Heart right ventricle (tissue), 16 donors: ENCODE measurements around the gene DOC2B. TPM values are rescaled to one million over a fixed set of nuclear protein-coding genes. Genes with fewer than 3 reads are reported as not detected.
"Not testable (repeated sequence)": the region's sequence is repeated elsewhere in the genome, so short reads cannot be mapped to it uniquely, and the experiment has no call there.

Experiments used
- ATAC-seq, 8 donors: fragments of 200-7000 bp; cut with Tn5 transposase; one replicate each; pipeline ENCODE4 v1.9.1; 2020; ENCODE audit warnings: mild to moderate bottlenecking in 8 of 8, moderate library complexity in 8 of 8, moderate number of reproducible peaks in 1 of 8
- DNase-seq, 2 donors: peaks; one replicate each; pipeline ENCODE4 v3.0.0-alpha.2; 2020
- H3K27ac ChIP-seq, 10 donors: fragments of 200-600 bp; sonication (generic) in 2 of 10; one replicate each; pipeline versions ENCODE4 v1.5.0 to v1.8.0; 2020 to 2022; ENCODE audit warnings: mild to moderate bottlenecking in 3 of 10
- H3K27me3 ChIP-seq, 7 donors: fragments of 200-600 bp; one replicate each; pipeline ENCODE4 v1.8.0; 2021 to 2022; ENCODE audit warnings: mild to moderate bottlenecking in 2 of 7
- H3K36me3 ChIP-seq, 9 donors: fragments of 200-600 bp; sonication (generic) in 1 of 9; one replicate each; pipeline versions ENCODE4 v1.5.0 to v1.8.0; 2020 to 2022; ENCODE audit warnings: mild to moderate bottlenecking in 2 of 9
- H3K4me1 ChIP-seq, 9 donors: fragments of 200-600 bp; sonication (generic) in 1 of 9; one replicate each; pipeline versions ENCODE4 v1.5.0 to v1.8.0; 2020 to 2022; ENCODE audit warnings: mild to moderate bottlenecking in 4 of 9
- H3K4me3 ChIP-seq, 10 donors: fragments of 200-600 bp; sonication (generic) in 2 of 10; one replicate each; pipeline versions ENCODE4 v1.5.0 to v1.8.0; 2020 to 2022; ENCODE audit warnings: mild to moderate bottlenecking in 7 of 10, moderate library complexity in 2 of 10
- H3K9me3 ChIP-seq, 11 donors: fragments of 200-600 bp in 10 of 11; sonication (generic) in 2 of 11; one replicate each; pipeline versions ENCODE4 v1.5.0 to v1.8.0; 2013 to 2022; ENCODE audit warnings: mild to moderate bottlenecking in 2 of 11, control low read depth in 1 of 11, moderate library complexity in 1 of 11
- WGBS, 2 donors: extraction: QIAGEN DNeasy Blood & Tissue Kit; methylation state at CpG; one replicate each; pipeline ENCODE4 v1.1.7; 2013; ENCODE audit warnings: inconsistent platforms in 1 of 2; 5-methylcytosine and 5-hydroxymethylcytosine counted together
- intact Hi-C, 10 donors: fragments of 100-400 bp; cut with DNase I; formaldehyde crosslinking; loops; one replicate each; pipeline versions ENCODE4 v1.11.1 to v1.14.2; 2022
- polyA plus RNA-seq, 2 donors: library from polyadenylated mRNA; stranded (reverse); fragments of 200-250 nt; gene quantifications; one replicate each; pipeline ENCODE4 v1.2.3, GENCODE V29; 2013
- total RNA-seq, 10 donors: library from RNA; stranded (reverse); fragmentation: NEBNext Ultra II Directional in 3 of 10; extraction: Animal tissue kit (Norgen Biotek cat#: 25700) in 3 of 10; gene quantifications; one replicate each; pipeline versions ENCODE4 v1.2.1 to v1.2.4, GENCODE V29; 2021 to 2023
- TF ChIP-seq, protein P1 (sequence below), 9 donors: fragments of 200-600 bp; sonication (generic) in 2 of 9; IDR thresholded peaks; one replicate each; pipeline versions ENCODE4 v1.5.0 to v1.8.0; 2021 to 2022; ENCODE audit warnings: antibody characterized with exemption in 9 of 9, mild to moderate bottlenecking in 5 of 9, moderate library complexity in 1 of 9
- donor health status: Arrhythmogenic right ventricular cardiomyopathy.
- donor health status: ischemic (EF 13 %, LVEDD 7.1; RV severe dilation, severe dysfunction).
- donor health status: healthy with polysubstance abuse.
- donor health status: DM: no; HTN: yes; CAD: no.
- donor health status: DM: no; HTN: no; CAD: no.
- donor health status: ischemic (EF 25% LVEDD 6.9; RV normal size, moderate dysfunction).
- donor health status: ischemic (EF 25% LVEDD 5.7; RV mildly dilated, moderate dysfunction).
- donor health status: healthy.
- donor health status: DM: yes; HTN: yes; CAD: no.
- donor health status: Ischemic cardiomyopathy.
- donor health status: ischemic (EF 35%, LVEDD 5.7; RV mildly dilated, moderate dysfunction).
- donor health status: nonischemic (EF 11% LVEDD 7.7; RV severe dilation, severe dysfunction).
- donor health status: DM: yes; HTN: yes; CAD: no.
- donor health status: PGD.
- donor health status: ischemic (EF 29% LVEDD 5.4; RV normal size, mild dysfunction).
- donor health status: nonischemic (EF 23%, LVEDD 6.1; RV moderate dilation, normal function).

DOC2B gene
- total and polyA plus RNA-seq, 12 donors: 2.5 to 13.0 (median 4.6) TPM

GRCh38 chr17:208429-208828 lies 27.0 kb upstream of the DOC2B start:
- DNase-seq: no peak
- peaks cover 0 to 4% (median 0%) of the 10 kb centered on the region in 11 donors for H3K9me3 ChIP-seq

DNA sequence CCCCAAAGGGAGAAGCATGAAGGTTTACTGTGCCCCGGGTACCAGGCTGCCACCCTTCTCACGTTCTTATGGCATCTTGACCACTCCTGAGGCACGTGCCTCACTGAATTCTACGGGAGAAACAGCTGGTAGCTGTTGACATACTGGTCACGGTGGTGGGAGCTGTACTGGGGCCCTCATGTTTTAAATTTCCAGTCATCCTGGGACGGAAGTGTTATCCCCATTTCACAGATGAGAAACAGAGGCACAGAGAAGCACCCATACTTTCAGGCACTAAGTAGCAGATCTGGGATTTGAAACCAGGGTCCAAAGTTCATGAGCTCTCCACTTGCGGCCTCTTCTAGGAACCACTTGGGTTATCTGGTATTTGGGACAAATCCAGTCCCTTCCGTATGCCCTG lies 26.3 kb upstream of the DOC2B start:
- WGBS, 2 donors: 92 to 93% methylated on average over 8 of the region's 8 CpGs
- intact Hi-C loops: no loop called here
- Histone ChIP-seq H3K4me3 (no peak overlapping the region), H3K27me3 (peaks cover 0 to 6% (median 0%) of the 10 kb centered on the region in 7 donors), H3K27ac (no peak overlapping the region), H3K4me1 (peaks cover 0 to 7% (median 0%) of the 10 kb centered on the region in 9 donors), H3K36me3 (peaks cover 0 to 19% (median 0%) of the 10 kb centered on the region in 9 donors), H3K9me3 (peaks cover 0 to 4% (median 0%) of the 10 kb centered on the region in 11 donors)
- DNase-seq: no peak
- TF ChIP-seq, protein P1, sequence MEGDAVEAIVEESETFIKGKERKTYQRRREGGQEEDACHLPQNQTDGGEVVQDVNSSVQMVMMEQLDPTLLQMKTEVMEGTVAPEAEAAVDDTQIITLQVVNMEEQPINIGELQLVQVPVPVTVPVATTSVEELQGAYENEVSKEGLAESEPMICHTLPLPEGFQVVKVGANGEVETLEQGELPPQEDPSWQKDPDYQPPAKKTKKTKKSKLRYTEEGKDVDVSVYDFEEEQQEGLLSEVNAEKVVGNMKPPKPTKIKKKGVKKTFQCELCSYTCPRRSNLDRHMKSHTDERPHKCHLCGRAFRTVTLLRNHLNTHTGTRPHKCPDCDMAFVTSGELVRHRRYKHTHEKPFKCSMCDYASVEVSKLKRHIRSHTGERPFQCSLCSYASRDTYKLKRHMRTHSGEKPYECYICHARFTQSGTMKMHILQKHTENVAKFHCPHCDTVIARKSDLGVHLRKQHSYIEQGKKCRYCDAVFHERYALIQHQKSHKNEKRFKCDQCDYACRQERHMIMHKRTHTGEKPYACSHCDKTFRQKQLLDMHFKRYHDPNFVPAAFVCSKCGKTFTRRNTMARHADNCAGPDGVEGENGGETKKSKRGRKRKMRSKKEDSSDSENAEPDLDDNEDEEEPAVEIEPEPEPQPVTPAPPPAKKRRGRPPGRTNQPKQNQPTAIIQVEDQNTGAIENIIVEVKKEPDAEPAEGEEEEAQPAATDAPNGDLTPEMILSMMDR (IDR thresholded peaks at IDR 0.05): no peak
- no peak for ATAC-seq

More at GRCh38 chr17:208429-208828, 27.0 kb upstream of the DOC2B start:
- ATAC-seq: no peak
- intact Hi-C loops: no loop called here
- TF ChIP-seq, protein P1 (IDR thresholded peaks at IDR 0.05): no peak
- peaks cover 0 to 6% (median 0%) of the 10 kb centered on the region in 7 donors for H3K27me3 ChIP-seq
- WGBS, 2 donors: 96% methylated on average over 8 of the region's 8 CpGs
- peaks cover 0 to 19% (median 0%) of the 10 kb centered on the region in 9 donors for H3K36me3 ChIP-seq
- H3K4me3 ChIP-seq: no peak overlapping the region
- H3K27ac ChIP-seq: no peak overlapping the region
- peaks cover 0 to 7% (median 0%) of the 10 kb centered on the region in 9 donors for H3K4me1 ChIP-seq

DNA sequence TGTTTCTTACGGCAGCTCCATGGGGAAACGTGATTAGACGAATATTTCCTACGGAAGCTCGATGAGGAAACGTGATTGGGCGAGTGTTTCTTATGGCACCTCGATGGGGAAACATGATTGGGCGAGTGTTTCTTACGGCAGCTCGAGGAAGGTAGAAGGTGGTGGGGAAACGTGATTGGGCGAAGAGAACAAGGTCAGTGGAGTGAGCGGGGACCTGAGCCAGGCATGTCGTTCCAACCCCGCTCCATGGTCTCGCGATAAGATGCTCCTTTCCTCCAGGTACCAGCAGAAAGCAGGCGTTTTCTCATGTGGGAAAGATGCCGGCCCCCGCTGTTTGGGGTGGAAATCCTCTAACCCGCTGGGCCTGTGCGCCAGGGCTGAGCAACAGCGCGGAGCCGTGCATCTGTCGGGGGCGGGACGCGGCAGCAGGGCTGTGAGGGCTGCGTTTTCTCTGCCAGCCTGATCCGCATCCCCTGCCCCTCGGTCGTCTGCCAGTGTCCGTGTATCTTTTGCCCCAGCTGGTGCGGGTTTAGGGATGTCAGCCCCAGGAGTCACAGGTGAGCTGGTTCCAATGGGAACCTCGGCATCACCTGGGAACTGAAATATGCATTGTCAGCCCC lies 25.6 kb upstream of the DOC2B start:
- ATAC-seq (peak in 1 of 8 donors; percentile 27), DNase-seq (no peak)
- WGBS, 2 donors: 75 to 96% methylated on average over 37 of the region's 37 CpGs
- H3K4me1 ChIP-seq: peaks cover 0 to 7% (median 0%) of the 10 kb centered on the region in 9 donors
- H3K27ac ChIP-seq: peak overlapping the region in 1 of 10 donors; percentile 52
- peaks cover 0 to 6% (median 0%) of the 10 kb centered on the region in 7 donors for H3K27me3 ChIP-seq
- H3K4me3 ChIP-seq: peak overlapping the region in 1 of 10 donors; percentile 36
- peaks cover 0 to 4% (median 0%) of the 10 kb centered on the region in 11 donors for H3K9me3 ChIP-seq
- peaks cover 0 to 14% (median 0%) of the 10 kb centered on the region in 9 donors for H3K36me3 ChIP-seq
- intact Hi-C loops: no loop called here
- TF ChIP-seq, protein P1 (IDR thresholded peaks at IDR 0.05): no peak

DNA sequence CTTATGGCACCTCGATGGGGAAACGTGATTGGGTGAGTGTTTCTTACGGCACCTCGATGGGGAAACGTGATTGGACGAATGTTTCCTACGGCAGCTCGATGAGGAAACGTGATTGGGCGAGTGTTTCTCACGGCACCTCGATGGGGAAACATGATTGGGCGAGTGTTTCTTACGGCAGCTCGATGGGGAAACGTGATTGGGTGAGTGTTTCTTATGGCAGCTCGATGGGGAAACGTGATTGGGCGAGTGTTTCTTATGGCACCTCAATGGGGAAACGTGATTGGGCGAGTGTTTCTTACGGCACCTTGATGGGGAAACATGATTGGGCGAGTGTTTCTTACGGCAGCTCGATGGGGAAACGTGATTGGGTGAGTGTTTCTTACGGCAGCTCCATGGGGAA lies 25.0 kb upstream of the DOC2B start:
- ATAC-seq, H3K4me1 ChIP-seq, intact Hi-C loops, H3K36me3 ChIP-seq, H3K9me3 ChIP-seq, DNase-seq, H3K27ac ChIP-seq, H3K4me3 ChIP-seq, H3K27me3 ChIP-seq: not testable (repeated sequence)
- 94 to 98% methylated on average over 27 of the region's 27 CpGs for WGBS, 2 donors

DNA sequence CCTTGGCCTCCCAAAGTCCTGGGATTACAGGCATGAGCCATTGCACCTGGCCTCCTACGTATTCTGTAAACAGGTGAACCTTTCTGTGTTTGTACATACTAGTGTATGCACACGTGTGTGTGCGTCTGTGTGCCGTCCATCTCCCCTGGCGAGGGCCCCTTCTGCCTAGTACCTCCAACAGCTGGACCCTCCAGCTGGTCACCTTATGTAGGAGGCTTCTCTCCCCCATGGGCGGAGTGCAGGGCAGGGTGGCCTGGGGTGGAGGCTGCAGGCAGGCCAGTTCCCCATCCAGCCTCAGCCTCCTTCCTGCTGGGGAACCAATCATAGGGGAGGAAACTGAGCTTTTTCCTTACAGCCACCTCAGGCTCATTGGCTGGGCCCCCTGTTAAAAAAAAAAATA lies 24.4 kb upstream of the DOC2B start:
- TF ChIP-seq, protein P1 (IDR thresholded peaks at IDR 0.05): no peak
- WGBS, 2 donors: 95% methylated on average over 6 of the region's 6 CpGs
- no peak for ATAC-seq
- Histone ChIP-seq H3K27ac (no peak overlapping the region), H3K36me3 (peaks cover 0 to 4% (median 0%) of the 10 kb centered on the region in 9 donors), H3K4me3 (no peak overlapping the region), H3K27me3 (peaks cover 0 to 6% (median 0%) of the 10 kb centered on the region in 7 donors), H3K9me3 (peaks cover 0 to 4% (median 0%) of the 10 kb centered on the region in 11 donors), H3K4me1 (peaks cover 0 to 8% (median 0%) of the 10 kb centered on the region in 9 donors)
- intact Hi-C loops: no loop called here
- DNase-seq: no peak
